ENCODE data around the gene RAPGEF5. TPM values are rescaled to one million over a fixed set of nuclear protein-coding genes. Genes with fewer than 3 reads are reported as not detected.

The RAPGEF5 gene
- total RNA-seq, 1 donor = 1.5 TPM

DNA sequence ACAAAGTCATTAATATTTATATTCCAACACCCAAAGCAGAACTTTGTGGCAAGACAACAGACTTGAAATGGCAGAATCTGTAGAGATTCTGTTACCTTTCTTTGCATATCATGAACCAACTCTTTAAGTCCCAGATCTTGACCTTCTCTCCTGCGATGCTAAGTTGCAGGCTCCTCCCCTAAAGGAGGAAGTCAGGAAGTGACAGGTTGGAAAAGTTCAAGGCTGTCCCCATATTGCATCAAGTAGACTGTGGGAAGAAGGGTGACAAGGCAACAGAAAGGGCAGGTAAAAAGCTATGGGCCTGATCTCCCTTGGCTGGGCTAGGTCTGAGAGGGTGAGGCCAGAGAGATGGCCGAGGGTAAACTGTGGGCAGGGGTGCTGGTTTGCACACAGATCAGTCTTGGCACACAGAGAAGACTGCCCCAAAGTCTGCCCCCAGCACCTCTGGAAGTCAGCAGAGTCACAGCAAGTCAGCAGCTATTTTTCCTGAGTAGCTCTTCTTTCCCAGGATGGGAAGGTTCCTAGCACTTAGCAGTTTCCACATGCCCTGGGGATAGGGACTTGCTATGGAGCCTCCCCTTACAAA is 115.1 kb downstream of the RAPGEF5 start:
- no peak for DNase-seq (ENCODE audit: low read depth)
- H3K4me3 ChIP-seq (ENCODE audit: low read depth, low read length) = no peak overlapping the region
- TF ChIP-seq CTCF (IDR thresholded peaks at IDR 0.05; ENCODE audit: insufficient read depth, low read length) = no peak

- TF ChIP-seq CTCF (IDR thresholded peaks at IDR 0.05; ENCODE audit: insufficient read depth, low read length) = no peak
- no peak for DNase-seq (ENCODE audit: low read depth)
- H3K4me3 ChIP-seq (ENCODE audit: low read depth, low read length) = no peak overlapping the region
Measured at GRCh38 chr7:22240904-22241571, 115.9 kb downstream of the RAPGEF5 start.

DNA sequence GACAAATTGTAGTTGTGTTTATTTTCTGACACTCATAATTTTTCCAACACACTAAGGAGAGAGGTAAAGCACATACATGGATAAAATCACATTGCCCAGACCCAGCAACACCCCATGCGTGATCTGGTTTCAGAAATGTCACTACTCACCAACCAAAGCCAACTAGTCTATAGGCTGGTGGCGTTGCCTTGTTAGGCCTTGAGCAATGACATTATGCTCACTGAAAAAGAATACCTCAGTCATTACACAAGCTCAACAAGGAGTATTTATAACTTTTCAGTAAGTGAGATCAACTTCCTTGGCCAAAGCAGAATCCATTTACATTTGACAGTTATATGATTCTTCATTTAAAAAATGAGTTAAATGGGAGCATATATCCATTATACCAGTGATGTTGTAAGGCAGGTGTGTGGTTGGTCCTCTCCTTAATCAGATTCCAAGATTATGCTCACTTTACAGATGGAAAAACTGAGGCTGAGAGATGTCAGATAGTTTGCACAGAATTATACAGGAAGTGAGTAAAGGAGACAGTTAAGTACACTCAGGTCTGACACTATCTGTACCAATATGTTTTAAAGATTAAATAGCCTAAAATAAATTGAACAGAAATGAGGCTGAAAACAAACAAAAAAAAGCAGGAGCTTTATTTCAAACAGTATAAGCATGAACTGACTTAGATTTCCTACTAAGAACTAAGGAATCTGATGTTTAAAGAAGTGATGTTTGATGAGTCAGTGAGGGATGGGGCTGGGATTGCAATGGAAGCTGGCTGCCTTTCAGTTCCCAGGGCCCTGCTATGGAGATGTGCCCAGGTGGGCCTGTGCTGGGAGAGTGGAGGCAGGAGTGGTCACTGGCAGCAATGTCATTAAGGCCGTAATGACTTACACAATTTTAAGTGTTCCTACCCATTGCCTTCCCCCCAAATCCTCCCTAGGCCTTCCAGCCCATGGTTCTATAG is 118.3 kb downstream of the RAPGEF5 start:
- TF ChIP-seq CTCF (IDR thresholded peaks at IDR 0.05; ENCODE audit: insufficient read depth, low read length) = no peak
- H3K4me3 ChIP-seq (ENCODE audit: low read depth, low read length) = no peak overlapping the region
- peak; percentile 64 for DNase-seq (ENCODE audit: low read depth)

DNA sequence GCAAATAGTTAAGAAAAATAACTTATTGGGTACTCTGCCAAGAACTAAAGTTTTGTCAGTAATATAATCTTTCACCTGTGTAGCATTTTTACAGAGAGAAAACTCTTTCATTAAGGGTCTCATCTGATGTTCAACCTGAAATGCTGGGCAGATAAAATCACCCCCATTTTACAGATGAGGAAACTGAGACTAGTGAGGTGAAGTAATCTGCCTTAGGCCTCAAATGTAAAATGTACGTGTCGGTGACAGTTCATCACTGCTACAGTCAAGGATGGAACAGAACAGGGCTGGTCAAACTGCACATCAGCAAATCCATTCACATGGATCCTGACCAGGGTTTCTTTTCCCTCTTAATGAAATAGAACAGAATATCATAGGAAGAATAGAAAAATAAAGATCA is 121.8 kb downstream of the RAPGEF5 start:
- no peak overlapping the region for H3K4me3 ChIP-seq (ENCODE audit: low read depth, low read length)
- TF ChIP-seq CTCF (IDR thresholded peaks at IDR 0.05; ENCODE audit: insufficient read depth, low read length) = no peak
- DNase-seq (ENCODE audit: low read depth) = no peak

GRCh38 chr7:22234227-22234626 is 122.7 kb downstream of the RAPGEF5 start:
- DNase-seq (ENCODE audit: low read depth) = peak; percentile 72
- H3K4me3 ChIP-seq (ENCODE audit: low read depth, low read length) = no peak overlapping the region
- TF ChIP-seq CTCF (IDR thresholded peaks at IDR 0.05; ENCODE audit: insufficient read depth, low read length) = no peak

GRCh38 chr7:22231806-22232205 is 125.1 kb downstream of the RAPGEF5 start:
- no peak overlapping the region for H3K4me3 ChIP-seq (ENCODE audit: low read depth, low read length)
- TF ChIP-seq CTCF (IDR thresholded peaks at IDR 0.05; ENCODE audit: insufficient read depth, low read length) = no peak
- DNase-seq (ENCODE audit: low read depth) = no peak
